Measurements from ENCODE around the gene KDM1B.

Gene KDM1B

GRCh38 chr6:18186033-18186432 is 30.8 kb downstream of the KDM1B start:
- no peak overlapping the region for H3K4me3 ChIP-seq (ENCODE audit: control insufficient read depth, low read depth, low read length)
- TF ChIP-seq CTCF (conservative IDR thresholded peaks at IDR 0.05; ENCODE audit: control insufficient read depth, insufficient read depth, low read depth, low read length): no peak
- DNase-seq (ENCODE audit: low read depth): no peak

GRCh38 chr6:18186540-18187250 is 31.5 kb downstream of the KDM1B start:
- TF ChIP-seq CTCF (conservative IDR thresholded peaks at IDR 0.05; ENCODE audit: control insufficient read depth, insufficient read depth, low read depth, low read length): no peak
- no peak overlapping the region for H3K4me3 ChIP-seq (ENCODE audit: control insufficient read depth, low read depth, low read length)
- no peak for DNase-seq (ENCODE audit: low read depth)

- DNase-seq (ENCODE audit: low read depth): no peak
- TF ChIP-seq CTCF (conservative IDR thresholded peaks at IDR 0.05; ENCODE audit: control insufficient read depth, insufficient read depth, low read depth, low read length): no peak
- no peak overlapping the region for H3K4me3 ChIP-seq (ENCODE audit: control insufficient read depth, low read depth, low read length)
Observed at GRCh38 chr6:18187701-18188100, 32.5 kb downstream of the KDM1B start.

GRCh38 chr6:18189196-18189595 is 34.0 kb downstream of the KDM1B start:
- TF ChIP-seq CTCF (conservative IDR thresholded peaks at IDR 0.05; ENCODE audit: control insufficient read depth, insufficient read depth, low read depth, low read length): no peak
- no peak for DNase-seq (ENCODE audit: low read depth)
- no peak overlapping the region for H3K4me3 ChIP-seq (ENCODE audit: control insufficient read depth, low read depth, low read length)

GRCh38 chr6:18192026-18192425 is 36.8 kb downstream of the KDM1B start:
- no peak for DNase-seq (ENCODE audit: low read depth)
- no peak overlapping the region for H3K4me3 ChIP-seq (ENCODE audit: control insufficient read depth, low read depth, low read length)
- no peak for TF ChIP-seq CTCF (conservative IDR thresholded peaks at IDR 0.05; ENCODE audit: control insufficient read depth, insufficient read depth, low read depth, low read length)

- DNase-seq (ENCODE audit: low read depth): no peak
- H3K4me3 ChIP-seq (ENCODE audit: control insufficient read depth, low read depth, low read length): no peak overlapping the region
- TF ChIP-seq CTCF (conservative IDR thresholded peaks at IDR 0.05; ENCODE audit: control insufficient read depth, insufficient read depth, low read depth, low read length): no peak
Observed at GRCh38 chr6:18203786-18204185, 48.6 kb downstream of the KDM1B start.

- no peak for DNase-seq (ENCODE audit: low read depth)
- TF ChIP-seq CTCF (conservative IDR thresholded peaks at IDR 0.05; ENCODE audit: control insufficient read depth, insufficient read depth, low read depth, low read length): no peak
- H3K4me3 ChIP-seq (ENCODE audit: control insufficient read depth, low read depth, low read length): no peak overlapping the region
Observed at GRCh38 chr6:18204691-18205090, 49.5 kb downstream of the KDM1B start.

Measured in fibroblast of mammary gland (primary cell).